ENCODE results near the gene CDH3.

Gene CDH3

DNA sequence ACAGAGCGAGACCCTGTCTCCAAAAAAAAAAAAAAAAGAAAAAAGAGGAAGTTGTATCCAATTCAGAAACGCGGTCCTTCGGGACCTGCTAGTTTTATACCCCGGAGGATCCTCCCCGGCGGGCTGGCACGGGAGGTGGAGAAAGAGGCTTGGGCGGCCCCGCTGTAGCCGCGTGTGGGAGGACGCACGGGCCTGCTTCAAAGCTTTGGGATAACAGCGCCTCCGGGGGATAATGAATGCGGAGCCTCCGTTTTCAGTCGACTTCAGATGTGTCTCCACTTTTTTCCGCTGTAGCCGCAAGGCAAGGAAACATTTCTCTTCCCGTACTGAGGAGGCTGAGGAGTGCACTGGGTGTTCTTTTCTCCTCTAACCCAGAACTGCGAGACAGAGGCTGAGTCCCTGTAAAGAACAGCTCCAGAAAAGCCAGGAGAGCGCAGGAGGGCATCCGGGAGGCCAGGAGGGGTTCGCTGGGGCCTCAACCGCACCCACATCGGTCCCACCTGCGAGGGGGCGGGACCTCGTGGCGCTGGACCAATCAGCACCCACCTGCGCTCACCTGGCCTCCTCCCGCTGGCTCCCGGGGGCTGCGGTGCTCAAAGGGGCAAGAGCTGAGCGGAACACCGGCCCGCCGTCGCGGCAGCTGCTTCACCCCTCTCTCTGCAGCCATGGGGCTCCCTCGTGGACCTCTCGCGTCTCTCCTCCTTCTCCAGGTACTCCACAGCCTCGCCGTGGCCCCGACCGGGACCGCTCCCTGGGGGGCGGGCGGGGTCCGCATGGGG, at the start of gene CDH3:
Gene CDH3, plus strand, starts transcription at position 596 of the 779 bp plus-strand sequence. Its CDS starts 70 bp downstream, at position 666.
- DNase-seq (ENCODE audit: low read depth): no peak

DNA sequence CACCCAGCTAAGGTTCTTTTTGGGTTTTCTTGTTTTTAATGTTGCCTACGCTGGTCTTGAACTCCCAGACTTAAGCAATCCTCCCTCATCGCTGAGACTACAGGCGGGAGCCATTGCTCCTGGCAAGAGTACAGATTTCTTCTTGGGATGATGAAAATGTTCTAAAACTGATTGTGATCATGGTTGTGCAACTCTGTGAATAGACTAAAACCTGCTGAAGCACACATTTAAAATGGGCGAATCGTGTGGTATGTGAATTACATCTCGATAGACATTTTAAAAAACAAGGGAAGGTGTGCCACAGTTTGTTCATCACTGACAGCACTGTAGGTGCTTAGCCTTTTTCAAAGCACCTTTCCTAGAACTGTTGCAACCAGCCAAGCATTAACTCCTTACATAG, 48.8 kb upstream of the CDH3 start:
- DNase-seq (ENCODE audit: low read depth): no peak

DNA sequence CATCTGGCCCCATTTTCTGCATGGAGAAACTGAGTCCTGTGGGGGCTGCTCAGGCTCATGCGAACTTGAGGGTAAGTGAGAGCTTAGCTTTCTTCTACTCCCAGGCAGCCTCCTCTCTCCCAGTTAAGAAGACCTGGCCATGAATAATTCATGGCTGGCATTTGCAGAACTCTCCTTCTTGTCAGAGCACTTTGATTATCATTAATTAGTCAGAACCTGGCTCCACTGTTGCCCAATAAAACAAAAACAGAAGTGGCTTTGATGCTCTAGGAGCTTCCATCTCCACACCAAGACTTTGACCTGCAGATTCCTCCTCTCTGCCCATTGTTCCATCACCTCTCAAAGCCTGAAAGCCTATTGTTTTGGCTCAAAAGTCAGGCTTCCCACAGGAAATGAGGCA, 45.5 kb upstream of the CDH3 start:
- DNase-seq (ENCODE audit: low read depth): no peak

DNA sequence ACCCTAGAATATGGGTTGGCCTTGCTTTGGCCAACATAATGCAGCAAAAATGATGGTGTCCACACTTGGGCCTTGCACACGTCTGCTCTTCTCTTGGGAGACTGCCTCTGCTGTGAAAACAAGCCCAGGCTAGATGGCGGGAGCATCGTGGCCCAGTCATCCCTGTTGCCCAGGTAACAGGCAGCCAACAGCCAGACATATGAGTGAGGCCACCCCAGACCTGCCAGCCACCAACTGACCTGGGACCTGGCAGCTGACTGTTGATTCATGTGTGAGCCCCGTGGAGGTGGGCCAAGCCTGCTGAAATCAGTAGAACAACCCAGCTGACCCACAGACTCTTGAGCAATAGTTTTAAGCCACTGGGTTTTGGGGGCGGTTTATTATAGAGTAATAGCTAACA, 39.4 kb upstream of the CDH3 start:
- DNase-seq (ENCODE audit: low read depth): no peak

DNA sequence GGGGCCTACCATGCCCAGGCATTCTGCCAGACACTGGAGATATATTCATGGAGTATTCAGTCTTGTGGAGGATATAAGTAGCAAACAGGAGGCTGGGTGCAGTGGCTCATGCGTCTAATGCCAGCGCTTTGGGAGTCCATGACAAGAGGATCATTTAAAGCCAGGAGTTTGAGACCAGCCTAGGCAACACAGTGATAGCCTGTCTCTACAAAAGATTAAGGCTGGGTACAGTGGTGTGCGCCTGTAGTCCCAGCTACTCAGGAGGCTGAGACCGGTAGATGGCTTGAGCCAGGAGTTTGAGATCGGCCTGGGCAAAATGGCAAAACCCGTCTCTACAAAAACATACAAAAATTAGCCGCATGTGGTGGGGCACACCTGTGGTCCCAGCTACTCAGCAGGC, 37.7 kb upstream of the CDH3 start:
- DNase-seq (ENCODE audit: low read depth): no peak

DNA sequence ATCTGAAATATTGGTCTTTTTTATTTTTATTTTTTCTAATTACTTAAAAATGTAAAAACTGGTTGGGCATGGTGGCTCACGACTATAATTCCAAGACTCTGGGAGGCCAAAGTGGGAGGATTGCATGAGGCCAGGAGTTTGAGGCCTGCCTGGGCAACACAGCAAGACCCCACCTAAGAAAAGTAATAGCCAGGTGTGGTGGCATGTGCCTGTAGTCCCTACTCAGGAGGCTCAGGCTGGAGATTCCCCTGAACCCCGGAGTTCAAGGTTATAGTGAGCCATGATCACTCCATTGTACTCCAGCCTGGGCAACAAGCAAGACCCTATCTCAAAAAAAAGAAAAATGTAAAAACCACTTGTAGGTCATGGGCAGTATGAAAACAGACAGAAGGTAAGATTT, 36.8 kb upstream of the CDH3 start:
- DNase-seq (ENCODE audit: low read depth): no peak

DNA sequence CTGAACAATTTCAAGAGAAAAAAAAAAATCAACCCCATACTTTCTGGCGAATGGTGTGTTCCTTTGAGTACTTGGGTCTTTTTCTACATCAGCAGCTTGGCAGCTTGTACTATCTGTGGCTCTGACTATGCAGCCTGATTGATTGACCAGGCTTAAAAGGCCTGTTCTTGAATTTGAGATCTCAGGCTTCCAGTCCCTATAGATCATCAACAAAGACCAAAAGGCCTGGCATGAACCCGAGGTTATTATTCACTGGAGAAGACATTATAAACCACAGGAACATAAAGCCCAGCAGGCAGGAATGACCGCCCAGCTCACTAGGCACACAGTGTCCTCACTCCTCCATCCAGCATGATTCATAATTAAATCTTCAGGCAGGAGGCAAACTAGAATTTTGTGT, 32.1 kb upstream of the CDH3 start:
- no peak for DNase-seq (ENCODE audit: low read depth)

DNA sequence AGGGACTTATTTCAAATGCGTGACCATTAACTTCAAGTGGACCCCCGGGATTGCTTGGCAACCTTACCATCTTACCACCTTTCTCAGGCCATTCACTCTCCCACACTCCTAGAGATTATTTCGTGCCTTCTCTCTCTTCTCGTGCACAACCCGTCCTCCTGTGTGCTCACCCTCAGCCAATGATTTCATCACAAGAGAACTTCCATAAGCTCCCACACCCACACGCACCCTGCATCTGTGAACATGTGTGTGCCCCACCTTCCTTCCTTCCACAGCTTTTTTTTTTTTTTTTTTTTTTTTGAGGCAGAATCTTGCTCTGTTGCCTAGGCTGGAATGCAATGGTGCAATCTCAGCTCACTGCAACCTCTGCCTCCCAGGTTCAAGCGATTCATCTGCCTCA, 27.4 kb upstream of the CDH3 start:
- DNase-seq (ENCODE audit: low read depth): no peak

DNA sequence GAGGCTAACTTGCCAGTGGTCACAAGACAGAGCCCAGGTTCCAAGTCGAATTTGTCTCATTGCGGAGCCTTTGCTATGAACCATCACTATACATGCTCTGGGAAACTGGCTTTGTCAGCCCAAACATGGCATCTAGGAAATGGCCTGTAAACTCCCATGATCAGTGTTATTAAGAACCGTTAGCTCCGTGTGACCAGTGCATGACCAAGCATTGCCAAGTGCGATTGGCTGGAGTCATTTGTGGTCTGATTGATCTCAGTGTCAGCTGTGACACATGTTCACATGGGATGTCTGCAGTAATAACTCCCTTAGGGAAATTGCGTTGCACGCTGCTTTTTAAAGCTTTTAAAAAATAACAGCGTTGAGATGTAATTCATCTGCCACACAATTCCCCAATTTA, 18.6 kb upstream of the CDH3 start:
- DNase-seq (ENCODE audit: low read depth): no peak

DNA sequence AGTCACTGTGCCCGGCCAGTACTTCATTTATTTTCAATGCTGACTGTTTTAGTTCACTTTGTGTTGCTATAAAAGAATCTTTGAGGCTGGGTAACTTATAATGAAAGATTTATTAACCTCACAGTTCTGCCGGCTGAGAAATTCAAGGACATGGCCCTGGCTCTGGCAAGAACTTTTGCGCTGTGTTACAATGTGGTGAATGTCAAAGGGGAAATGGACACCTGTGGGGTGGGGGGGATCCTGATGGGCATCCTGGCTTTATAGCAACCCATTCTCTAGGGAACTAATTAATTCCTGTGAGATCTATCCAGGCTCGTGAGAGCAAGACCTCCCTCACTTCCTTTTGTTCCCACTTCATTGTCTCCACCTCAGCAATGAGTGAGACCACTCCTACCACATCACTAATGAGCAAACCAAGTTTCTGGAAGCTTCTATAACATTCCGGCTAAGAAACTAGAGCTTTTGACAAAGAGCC, 17.1 kb upstream of the CDH3 start:
- no peak for DNase-seq (ENCODE audit: low read depth)

DNA sequence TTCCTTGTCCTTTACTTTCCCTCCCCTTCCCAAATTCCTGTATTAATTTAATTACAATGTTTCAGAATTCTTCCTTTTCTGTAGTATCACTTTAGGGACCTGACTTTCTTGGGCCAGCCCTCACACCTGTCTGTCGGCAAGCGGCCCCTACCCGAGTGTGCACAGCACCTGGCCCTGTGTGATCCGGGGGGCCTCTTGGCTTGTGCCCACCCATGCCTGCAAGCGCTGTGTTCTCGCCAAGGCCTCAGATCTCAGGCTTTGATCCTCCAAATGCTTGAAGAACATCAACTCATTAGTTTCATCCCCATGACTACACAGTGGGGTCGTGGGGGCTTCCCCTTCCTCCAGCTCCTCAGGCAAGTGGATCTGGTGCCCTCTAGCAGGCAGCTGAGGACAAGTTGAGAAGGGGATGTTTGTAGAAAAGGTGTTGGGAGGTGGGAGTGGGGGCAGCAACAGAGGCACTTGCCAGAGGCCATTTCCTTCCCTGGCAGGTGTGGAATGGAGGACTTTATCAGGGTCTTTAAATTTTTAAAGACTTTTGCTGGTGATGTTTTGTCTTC, 15.7 kb upstream of the CDH3 start:
- no peak for DNase-seq (ENCODE audit: low read depth)

DNA sequence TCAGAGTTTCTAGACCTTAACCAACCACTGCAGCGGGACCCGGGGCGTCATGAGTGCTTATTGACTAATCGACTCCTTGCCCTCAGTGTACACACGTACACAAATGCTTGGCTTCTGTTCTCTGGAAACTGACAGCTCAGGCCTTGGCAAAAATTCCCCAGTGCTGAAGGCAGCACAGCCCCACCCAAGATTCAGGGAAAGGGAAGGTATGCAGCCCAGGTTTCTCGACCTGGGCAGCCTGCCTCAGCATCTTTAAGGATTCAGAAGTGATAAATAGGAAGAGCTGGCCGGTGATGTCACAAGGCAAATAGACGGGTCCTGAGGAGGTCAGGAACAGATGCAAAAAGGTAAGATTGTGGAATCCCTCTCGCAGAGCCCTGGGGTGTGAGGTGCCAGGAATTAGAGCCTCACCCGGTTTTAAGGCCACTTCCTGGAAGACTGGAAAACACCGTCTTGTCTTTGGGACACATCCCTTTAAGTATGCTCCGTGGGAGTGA, 9.0 kb upstream of the CDH3 start:
- no peak for DNase-seq (ENCODE audit: low read depth)

DNA sequence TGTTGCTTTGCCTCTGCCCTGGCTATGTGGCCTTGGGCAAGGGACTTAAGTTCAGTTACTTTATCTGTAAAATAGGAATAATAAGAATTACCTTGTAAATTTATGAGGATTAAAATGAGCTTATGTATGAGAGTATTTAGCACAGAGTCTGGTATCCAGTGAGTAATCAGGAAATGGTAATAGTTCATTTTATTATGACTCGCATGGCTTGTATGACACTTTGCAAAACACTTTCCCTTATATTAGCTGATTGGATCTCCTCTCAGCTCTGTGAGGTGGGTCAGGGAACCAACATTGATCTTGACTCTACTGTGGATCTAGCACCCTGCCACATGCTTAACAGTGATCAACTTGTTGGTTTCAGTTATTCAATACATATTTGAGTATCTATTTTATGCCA, 8.3 kb upstream of the CDH3 start:
- no peak for DNase-seq (ENCODE audit: low read depth)

DNA sequence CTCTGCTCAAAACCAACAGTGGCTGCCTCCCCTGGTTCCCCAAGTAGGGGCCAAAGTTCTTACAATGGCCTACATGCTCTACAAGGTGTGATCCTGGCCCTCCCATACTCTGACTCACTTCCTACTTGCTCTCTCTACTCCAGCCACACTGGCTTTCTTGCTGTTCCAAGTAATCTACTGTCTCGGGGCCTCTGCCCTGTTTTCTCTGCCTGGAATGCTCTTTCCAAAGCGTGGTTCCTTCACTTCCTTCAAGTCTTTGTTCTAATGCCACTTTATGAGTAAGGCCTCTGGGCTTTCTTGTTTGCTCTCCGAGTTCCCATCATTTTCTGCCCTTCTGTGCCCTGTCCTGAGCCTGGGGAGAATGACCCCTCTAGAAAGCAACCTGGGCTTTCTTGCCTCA, 4.1 kb upstream of the CDH3 start:
- no peak for DNase-seq (ENCODE audit: low read depth)

DNA sequence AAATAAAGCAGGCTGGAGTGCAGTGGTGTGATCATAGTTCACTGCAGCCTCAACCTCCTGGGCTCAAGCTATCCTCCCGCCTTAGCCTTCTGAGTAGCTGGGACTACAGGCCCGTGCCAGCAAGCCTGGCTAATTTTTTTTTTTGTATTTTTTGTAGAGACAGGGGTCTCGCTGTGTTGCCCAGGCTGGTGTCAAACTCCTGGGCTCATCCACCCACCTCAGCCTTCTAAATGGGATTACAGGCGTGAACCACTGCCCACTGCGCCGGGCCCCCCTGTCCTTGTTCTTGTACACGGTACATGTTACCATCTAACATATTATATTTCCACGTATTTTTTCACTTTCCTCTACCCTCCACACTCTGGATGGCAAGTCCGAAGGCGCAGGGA, 3.1 kb upstream of the CDH3 start:
- no peak for DNase-seq (ENCODE audit: low read depth)

DNA sequence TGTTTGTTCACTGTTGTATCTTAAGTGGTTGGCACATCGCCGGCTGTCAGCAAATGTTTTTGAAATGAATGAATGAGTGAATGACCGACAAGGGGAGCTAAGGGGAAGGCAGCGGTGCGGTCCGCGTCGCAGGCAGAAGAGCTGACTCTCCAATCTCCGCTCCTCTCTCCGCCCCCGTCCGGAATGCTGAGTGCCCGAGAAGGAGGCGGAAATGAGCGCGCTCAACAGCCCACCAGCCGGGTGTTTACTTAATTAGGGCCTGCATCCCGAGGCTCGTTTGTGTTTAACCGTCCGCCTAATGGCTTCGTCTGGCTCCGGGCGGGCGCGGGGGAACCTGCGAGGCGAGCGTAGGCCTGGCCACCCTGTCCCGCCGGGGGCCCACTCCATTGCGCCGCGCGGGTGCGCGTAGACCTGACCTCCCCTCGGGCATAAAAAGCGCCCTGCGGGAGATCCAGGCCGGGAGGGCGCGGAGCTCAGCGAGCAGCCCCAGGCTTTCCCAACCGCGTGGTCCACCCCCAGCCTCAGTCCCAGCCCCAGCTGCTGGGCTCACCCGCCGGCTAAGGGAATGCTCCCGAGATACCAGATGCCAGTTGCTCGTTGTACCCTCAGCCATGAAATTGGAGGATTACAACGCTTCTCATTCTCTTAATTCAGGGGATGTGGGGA, 2.5 kb upstream of the CDH3 start:
- no peak for DNase-seq (ENCODE audit: low read depth)

DNA sequence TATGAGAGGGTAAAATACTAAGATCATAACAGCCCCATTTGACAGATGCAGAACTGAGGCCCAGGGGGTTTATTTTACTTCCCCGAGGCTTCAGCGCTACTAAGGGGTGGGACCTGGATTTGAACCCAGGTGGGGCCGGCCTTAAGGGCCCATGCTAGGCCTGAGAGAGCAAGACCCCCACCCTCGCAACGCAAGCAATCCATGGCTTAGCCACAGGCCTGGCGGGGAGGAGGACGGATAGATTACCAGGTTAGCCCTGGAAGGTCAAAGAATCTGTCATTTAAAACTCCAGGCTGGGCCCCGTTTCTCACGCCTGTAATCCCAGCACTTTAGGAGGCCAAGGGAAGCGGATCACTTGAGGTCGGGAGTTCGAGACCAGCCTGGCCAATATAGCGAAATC, 1.9 kb upstream of the CDH3 start:
- DNase-seq (ENCODE audit: low read depth): no peak

DNA sequence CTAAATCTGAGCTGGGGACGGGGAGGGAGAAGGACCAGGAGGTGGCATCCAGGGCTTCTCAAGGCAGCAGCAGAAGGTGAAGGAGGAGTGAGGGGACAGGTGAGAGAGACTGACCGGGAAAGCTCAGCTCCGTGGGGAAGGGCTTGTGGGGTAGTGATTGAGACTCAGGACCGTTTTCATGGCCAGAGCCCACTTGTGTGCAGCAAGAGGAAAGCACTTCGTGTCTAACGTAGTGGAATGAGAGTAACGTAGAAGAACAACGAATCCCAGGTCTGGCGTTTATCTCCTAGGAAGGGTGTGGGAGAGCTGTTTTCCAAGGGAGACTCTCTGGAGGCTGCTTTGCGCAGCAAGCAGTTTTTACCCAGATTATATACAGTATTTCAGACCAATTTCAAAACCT, 1.3 kb upstream of the CDH3 start:
- DNase-seq (ENCODE audit: low read depth): no peak

DNA sequence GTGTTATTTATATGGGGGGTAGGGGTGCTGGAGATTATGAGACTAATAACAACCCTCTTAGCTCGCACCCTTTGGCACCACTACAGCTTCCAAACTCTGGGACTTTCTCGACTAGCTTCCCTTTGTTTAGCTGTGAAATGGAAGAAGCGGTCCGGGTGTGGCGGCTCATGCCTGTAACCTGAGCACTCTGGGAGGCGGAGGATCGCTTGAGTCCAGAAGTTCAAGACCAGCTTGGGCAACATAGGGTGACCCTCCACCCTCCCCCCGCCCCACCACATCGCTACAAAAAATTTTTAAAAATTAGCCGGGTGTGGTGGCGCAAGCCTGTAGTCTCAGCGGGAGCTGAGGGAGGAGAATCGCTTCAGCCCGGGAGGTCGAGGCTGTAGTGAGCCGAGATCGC, 814 bp upstream of the CDH3 start:
- no peak for DNase-seq (ENCODE audit: low read depth)

DNA sequence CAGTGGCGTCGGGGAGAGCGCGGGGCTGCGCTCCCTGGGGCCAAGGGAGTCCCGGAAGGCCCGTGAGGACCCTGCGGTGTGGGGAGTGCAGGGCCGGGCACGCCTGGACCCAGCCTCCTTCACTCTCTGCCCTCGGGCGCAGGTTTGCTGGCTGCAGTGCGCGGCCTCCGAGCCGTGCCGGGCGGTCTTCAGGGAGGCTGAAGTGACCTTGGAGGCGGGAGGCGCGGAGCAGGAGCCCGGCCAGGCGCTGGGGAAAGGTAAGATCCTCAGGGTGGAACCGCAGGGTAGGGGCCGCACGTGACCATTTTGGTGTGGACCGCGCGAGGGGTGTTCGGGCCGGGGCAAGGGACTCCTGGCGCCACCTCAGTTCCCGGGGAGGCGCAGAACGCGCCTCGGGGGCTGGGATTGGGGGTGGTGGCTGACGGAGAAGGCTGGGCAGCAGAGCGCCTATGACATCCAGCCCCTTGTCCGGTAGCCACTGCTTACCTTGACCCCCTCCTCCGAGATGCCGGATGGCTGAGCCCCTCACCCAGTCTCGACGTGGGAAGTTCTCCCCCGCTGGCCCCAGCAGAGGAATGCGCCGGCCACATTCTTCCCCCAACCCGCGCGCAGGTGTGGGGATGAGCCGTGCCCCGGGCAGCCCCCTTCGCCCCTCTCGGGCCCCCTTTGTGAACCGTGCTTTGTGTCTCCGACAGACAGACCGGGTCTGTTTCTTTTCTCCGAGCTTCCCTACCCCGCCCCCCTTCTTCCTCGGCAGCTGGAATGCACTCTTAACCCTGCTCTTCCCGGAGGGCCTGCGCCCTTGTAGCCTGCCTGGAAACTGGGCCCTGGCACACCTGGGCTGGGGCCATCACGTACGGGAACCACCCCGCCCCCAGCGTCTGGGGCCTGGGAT, 631 bp downstream of the CDH3 start:
- no peak for DNase-seq (ENCODE audit: low read depth)

DNA sequence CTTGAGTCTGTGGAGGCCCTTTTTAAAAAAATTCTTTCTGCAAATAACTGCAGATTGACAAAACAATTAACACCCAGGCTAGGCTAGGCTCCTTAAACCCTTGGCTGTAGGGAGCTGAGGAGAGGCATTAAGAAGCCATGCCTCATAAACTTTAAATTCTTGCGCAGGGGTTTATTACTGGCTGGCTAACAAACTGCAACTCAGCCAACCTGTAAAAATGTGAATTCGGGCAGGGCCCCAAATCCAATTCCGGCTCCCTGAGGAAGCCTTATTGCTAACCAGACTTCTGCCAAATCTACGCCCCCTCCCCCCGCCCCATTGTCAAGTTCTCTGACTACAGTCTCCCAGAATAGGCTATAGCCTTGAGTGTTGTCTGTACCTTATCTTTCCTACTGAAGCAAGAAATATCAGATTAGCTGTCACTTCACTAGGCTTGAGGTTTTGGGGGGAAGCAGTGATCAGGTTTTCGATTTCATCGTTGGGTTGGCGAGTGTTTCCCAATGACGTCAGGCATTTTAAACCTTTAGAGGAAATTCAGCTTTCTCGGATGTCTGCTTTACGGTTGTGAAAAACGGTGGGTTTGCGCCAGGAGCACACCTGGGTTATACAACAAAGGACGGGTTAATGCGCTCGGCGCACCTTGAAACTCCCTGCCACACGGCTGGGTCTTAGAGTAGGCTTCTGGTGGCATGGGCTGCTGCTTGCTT, 2.0 kb downstream of the CDH3 start:
- no peak for DNase-seq (ENCODE audit: low read depth)

DNA sequence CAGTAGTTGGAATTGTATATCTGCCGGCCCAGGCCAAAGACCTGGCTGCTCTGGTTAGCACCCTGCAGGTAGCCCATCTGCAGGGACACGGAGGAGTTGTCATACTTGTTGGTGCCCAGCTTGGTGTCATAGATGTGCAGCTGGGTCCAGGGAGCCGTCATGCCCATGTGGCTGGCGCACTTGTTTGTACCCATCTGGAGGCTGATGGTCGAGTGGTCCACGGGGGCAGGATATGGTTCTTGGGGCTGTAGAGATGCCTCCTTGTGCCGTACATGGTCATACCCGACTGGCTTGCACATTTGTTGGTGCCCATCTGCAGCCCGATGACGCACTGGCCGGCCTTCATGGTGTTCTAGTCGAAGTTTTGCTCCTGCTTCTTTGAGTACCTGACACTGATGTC, 6.0 kb downstream of the CDH3 start:
- DNase-seq (ENCODE audit: low read depth): no peak

Data from activated T-cell treated with anti-CD3 and anti-CD28 coated beads for 24 hours (primary cell).